ENCODE results near the gene SULT1B1.
"Not testable (repeated sequence)": the region's sequence is repeated elsewhere in the genome, so short reads cannot be mapped to it uniquely, and the experiment has no call there.

The SULT1B1 gene

DNA sequence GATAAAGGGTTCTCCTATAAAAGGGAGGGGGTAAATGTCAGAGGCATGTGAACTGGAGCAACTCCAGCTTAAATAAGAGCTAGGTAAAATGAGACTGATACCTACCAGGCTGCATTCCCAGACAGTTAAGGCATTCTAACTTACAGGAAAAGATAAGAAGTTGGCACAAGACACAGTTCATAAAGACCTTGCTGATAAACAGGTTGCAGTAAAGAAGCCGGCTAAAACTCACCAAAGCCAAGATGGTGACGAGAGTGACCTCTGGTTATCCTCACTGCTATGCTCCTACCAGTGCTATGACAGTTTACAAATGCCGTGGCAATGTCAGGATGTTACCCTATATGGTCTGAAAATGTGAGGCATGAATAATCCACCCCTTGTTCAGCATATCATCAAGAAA is 13.1 kb upstream of the SULT1B1 start:
- TF ChIP-seq, protein P1, sequence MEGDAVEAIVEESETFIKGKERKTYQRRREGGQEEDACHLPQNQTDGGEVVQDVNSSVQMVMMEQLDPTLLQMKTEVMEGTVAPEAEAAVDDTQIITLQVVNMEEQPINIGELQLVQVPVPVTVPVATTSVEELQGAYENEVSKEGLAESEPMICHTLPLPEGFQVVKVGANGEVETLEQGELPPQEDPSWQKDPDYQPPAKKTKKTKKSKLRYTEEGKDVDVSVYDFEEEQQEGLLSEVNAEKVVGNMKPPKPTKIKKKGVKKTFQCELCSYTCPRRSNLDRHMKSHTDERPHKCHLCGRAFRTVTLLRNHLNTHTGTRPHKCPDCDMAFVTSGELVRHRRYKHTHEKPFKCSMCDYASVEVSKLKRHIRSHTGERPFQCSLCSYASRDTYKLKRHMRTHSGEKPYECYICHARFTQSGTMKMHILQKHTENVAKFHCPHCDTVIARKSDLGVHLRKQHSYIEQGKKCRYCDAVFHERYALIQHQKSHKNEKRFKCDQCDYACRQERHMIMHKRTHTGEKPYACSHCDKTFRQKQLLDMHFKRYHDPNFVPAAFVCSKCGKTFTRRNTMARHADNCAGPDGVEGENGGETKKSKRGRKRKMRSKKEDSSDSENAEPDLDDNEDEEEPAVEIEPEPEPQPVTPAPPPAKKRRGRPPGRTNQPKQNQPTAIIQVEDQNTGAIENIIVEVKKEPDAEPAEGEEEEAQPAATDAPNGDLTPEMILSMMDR (IDR thresholded peaks at IDR 0.05; ENCODE audit: control insufficient read depth, insufficient read depth, low read depth, low read length, missing control alignments) = no peak
- DNase-seq (ENCODE audit: low read depth) = no peak

DNA sequence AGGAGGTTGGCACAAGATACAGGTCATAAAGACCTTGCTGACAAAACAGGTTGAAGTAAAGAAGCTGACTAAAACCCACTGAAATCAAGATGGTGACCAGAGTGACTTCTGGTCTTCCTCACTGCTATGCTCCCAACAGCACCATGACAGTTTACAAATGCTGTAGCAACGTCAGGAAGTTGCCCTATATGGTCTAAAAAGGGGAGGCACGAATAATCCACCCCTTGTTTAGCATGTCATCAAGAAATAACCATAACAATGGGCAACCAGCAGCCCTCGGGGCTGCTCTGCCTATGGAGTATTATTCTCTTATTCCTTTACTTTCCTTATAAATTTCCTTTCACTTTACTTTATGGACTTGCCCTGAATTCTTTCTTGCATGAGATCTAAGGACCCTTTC is 8.1 kb upstream of the SULT1B1 start:
- DNase-seq (ENCODE audit: low read depth); H3K4me3 ChIP-seq (ENCODE audit: control insufficient read depth, low read depth, low read length): not testable (repeated sequence)

More for the DNA sequence above, 13.1 kb upstream of the SULT1B1 start:
- H3K4me3 ChIP-seq (ENCODE audit: control insufficient read depth, low read depth, low read length) = no peak overlapping the region

DNA sequence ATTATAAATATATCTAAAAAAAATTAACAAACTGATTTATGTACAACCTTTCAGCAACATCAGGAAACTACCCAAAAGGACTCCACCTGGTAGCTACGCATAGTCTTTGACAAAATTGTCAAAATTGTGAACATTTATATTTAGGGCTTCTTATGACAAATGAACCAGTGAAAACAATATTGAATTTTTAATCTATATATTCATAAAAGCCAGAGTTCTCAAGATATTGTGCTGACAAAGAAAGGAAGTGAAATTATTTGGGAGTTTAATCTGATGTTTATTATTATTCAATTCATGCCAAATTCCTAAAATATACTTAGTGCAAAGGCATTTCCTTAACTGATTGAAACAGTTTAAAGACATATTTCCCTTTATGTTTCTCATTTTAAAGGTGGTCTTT is 5.3 kb upstream of the SULT1B1 start:
- DNase-seq (ENCODE audit: low read depth) = no peak
- no peak overlapping the region for H3K4me3 ChIP-seq (ENCODE audit: control insufficient read depth, low read depth, low read length)
- TF ChIP-seq, protein P1 (IDR thresholded peaks at IDR 0.05; ENCODE audit: control insufficient read depth, insufficient read depth, low read depth, low read length, missing control alignments) = no peak

DNA sequence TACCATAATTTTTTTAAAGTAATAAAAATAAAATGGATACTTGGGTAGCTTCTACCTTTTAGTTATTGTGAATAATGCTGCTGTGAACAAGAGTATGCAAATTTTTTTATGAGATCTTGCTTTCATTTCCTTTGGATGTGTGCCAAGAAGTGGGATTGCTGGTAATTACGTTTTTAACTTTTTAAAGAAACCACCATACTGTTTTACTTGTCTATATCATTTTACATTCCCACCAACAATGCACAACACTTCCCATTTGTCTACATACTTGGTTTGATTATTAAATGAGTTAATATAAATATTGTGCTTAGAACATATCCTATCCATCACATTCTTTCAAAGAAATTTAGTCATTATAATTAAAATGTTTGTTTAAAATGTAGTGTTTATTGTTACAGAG is 3.9 kb upstream of the SULT1B1 start:
- DNase-seq (ENCODE audit: low read depth) = no peak
- no peak overlapping the region for H3K4me3 ChIP-seq (ENCODE audit: control insufficient read depth, low read depth, low read length)
- TF ChIP-seq, protein P1 (IDR thresholded peaks at IDR 0.05; ENCODE audit: control insufficient read depth, insufficient read depth, low read depth, low read length, missing control alignments) = no peak

DNA sequence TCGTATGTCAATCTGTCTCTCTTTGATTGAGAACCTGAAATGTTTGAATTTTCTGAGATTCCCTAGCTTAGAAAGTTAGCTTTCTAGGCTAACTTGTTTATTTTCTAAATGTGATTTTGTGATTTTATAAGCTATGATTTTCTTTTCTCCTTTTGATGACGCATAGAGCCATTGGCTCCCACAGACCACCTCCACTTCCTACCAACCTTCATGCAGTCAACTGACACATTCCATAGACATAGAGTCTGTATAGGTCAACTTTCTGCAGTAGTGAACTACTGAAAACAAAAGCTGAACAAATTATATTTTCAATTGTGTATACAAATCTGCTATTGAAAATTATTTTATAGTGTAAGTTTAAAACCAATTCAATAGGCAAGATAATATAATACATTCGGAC is 2.8 kb upstream of the SULT1B1 start:
- H3K4me3 ChIP-seq (ENCODE audit: control insufficient read depth, low read depth, low read length) = no peak overlapping the region
- TF ChIP-seq, protein P1 (IDR thresholded peaks at IDR 0.05; ENCODE audit: control insufficient read depth, insufficient read depth, low read depth, low read length, missing control alignments) = no peak
- no peak for DNase-seq (ENCODE audit: low read depth)

DNA sequence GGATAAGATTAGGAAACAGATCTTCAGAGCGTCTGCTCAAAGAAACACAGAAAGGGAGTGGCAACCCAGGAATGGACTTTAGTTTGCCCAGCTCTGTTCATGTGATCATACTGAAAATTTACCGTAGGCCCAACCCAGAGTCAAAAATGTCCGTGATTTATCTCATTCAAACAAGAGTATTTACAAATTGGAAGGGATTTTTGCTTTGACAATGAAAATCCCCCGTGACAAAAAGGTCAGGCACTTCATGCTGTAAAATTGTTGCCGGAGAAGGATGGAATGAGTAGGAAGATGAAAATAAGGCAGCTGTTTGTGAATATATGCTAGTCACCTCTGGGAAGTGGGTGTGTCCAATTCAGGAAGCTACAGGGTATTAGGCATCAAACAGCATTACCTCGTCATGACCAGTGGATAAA is 1.2 kb downstream of the SULT1B1 start:
- H3K4me3 ChIP-seq (ENCODE audit: control insufficient read depth, low read depth, low read length) = no peak overlapping the region
- DNase-seq (ENCODE audit: low read depth) = no peak
- TF ChIP-seq, protein P1 (IDR thresholded peaks at IDR 0.05; ENCODE audit: control insufficient read depth, insufficient read depth, low read depth, low read length, missing control alignments) = no peak

DNA sequence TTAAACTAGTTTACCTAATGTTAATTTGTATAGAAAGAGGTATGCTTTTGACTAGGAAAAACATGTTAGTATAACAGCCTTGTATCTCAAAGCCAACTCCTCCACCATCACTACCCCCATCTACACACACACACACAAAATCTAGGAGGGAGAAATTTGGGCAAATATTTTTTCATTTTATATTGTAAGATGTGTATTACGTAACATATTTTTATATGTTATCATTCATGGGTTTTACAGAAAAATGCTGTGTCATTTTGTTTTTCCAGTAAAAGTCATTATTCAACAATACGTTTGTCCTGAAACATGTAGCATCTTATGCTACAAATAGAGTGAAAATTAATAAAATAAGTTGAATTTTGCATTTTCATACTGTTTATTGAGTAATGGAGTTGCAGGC is 3.0 kb downstream of the SULT1B1 start:
- no peak overlapping the region for H3K4me3 ChIP-seq (ENCODE audit: control insufficient read depth, low read depth, low read length)
- no peak for DNase-seq (ENCODE audit: low read depth)
- TF ChIP-seq, protein P1 (IDR thresholded peaks at IDR 0.05; ENCODE audit: control insufficient read depth, insufficient read depth, low read depth, low read length, missing control alignments) = no peak
